ENCODE data around the gene BRSK1. TPM values are rescaled to one million over a fixed set of nuclear protein-coding genes. Genes with fewer than 3 reads are reported as not detected.

Gene BRSK1
- total RNA-seq, 1 donor = 4.0 TPM

GRCh38 chr19:55304279-55304978, 20.6 kb downstream of the BRSK1 start:
- H3K4me3 ChIP-seq (ENCODE audit: insufficient read depth, low read length) = no peak overlapping the region
- H3K9me3 ChIP-seq (ENCODE audit: low read depth, low read length) = no peaks in the 10 kb centered on the region
- peaks cover 34% of the 10 kb centered on the region for H3K36me3 ChIP-seq (ENCODE audit: insufficient read depth, low read length)
- H4K20me1 ChIP-seq (ENCODE audit: insufficient read depth, low read length) = no peaks in the 10 kb centered on the region
- DNase-seq (ENCODE audit: insufficient read length, low spot score, missing footprints) = peak; percentile 90
- no peak for TF ChIP-seq CTCF (IDR thresholded peaks at IDR 0.05; ENCODE audit: extremely low read depth, low read depth, low read length)
- H3K79me2 ChIP-seq (ENCODE audit: insufficient read depth, low read length) = no peaks in the 10 kb centered on the region
- peaks cover 7% of the 10 kb centered on the region for H3K4me1 ChIP-seq (ENCODE audit: insufficient read depth, low read length)
- H3K27ac ChIP-seq (ENCODE audit: low read depth, low read length) = no peak overlapping the region
- no peaks in the 10 kb centered on the region for H3K27me3 ChIP-seq (ENCODE audit: insufficient read depth, low read length)
- no peak overlapping the region for H3K4me2 ChIP-seq (ENCODE audit: insufficient read depth, low read length)
- no peak overlapping the region for H2AFZ ChIP-seq (ENCODE audit: low read length)

DNA sequence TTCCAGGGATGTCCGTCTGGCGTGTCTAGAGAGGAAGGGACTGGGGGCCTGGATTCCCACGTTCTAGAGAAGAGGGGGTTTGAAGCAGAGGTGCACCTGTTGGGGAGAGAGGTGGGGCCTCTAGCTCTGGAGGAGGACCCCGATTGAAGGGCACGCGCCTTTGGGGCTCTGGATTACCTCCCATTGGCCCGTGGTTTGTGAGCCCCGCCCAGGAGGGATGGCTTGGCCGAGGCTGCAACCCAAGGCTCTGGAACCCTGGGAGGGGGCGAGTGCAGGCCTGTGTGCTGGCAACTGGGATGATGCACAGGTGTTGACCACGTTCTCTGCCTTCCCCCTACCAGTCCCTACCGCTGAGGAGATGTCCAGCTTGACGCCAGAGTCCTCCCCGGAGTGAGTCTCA, 21.2 kb downstream of the BRSK1 start:
- no peaks in the 10 kb centered on the region for H3K9me3 ChIP-seq (ENCODE audit: low read depth, low read length)
- no peak for TF ChIP-seq CTCF (IDR thresholded peaks at IDR 0.05; ENCODE audit: extremely low read depth, low read depth, low read length)
- H3K27ac ChIP-seq (ENCODE audit: low read depth, low read length) = no peak overlapping the region
- H3K36me3 ChIP-seq (ENCODE audit: insufficient read depth, low read length) = peaks cover 30% of the 10 kb centered on the region
- H3K4me3 ChIP-seq (ENCODE audit: insufficient read depth, low read length) = no peak overlapping the region
- peaks cover 7% of the 10 kb centered on the region for H3K4me1 ChIP-seq (ENCODE audit: insufficient read depth, low read length)
- H3K27me3 ChIP-seq (ENCODE audit: insufficient read depth, low read length) = no peaks in the 10 kb centered on the region
- no peak overlapping the region for H3K4me2 ChIP-seq (ENCODE audit: insufficient read depth, low read length)
- H3K79me2 ChIP-seq (ENCODE audit: insufficient read depth, low read length) = no peaks in the 10 kb centered on the region
- peak; percentile 71 for DNase-seq (ENCODE audit: insufficient read length, low spot score, missing footprints)
- no peaks in the 10 kb centered on the region for H4K20me1 ChIP-seq (ENCODE audit: insufficient read depth, low read length)
- no peak overlapping the region for H2AFZ ChIP-seq (ENCODE audit: low read length)

DNA sequence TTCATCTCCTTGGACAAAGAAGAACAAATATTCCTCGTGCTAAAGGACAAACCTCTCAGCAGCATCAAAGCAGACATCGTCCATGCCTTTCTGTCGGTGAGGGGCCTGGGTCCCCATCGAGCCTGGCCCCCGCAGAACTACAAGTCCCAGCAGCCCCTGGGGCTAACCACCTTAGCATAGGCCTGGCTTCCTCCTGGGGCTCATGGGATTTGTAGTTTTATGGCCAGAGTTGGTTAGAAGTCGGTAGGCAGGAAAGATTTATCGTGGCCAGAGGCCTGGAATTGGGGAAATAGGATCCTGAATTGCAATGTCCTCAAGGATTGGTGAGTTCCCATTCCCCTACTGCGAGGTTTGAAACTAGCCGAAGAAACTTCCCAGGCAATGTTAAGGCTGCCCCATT, 21.7 kb downstream of the BRSK1 start:
- Histone ChIP-seq H3K27ac (ENCODE audit: low read depth, low read length) (no peak overlapping the region), H3K27me3 (ENCODE audit: insufficient read depth, low read length) (no peaks in the 10 kb centered on the region), H3K4me2 (ENCODE audit: insufficient read depth, low read length) (no peak overlapping the region), H3K9me3 (ENCODE audit: low read depth, low read length) (no peaks in the 10 kb centered on the region), H3K4me3 (ENCODE audit: insufficient read depth, low read length) (no peak overlapping the region), H3K4me1 (ENCODE audit: insufficient read depth, low read length) (peaks cover 7% of the 10 kb centered on the region), H3K79me2 (ENCODE audit: insufficient read depth, low read length) (no peaks in the 10 kb centered on the region), H3K36me3 (ENCODE audit: insufficient read depth, low read length) (peaks cover 30% of the 10 kb centered on the region), H4K20me1 (ENCODE audit: insufficient read depth, low read length) (no peaks in the 10 kb centered on the region), H2AFZ (ENCODE audit: low read length) (no peak overlapping the region)
- no peak for TF ChIP-seq CTCF (IDR thresholded peaks at IDR 0.05; ENCODE audit: extremely low read depth, low read depth, low read length)
- DNase-seq (ENCODE audit: insufficient read length, low spot score, missing footprints) = peak; percentile 91

- H3K27me3 ChIP-seq (ENCODE audit: insufficient read depth, low read length) = no peaks in the 10 kb centered on the region
- no peak for TF ChIP-seq CTCF (IDR thresholded peaks at IDR 0.05; ENCODE audit: extremely low read depth, low read depth, low read length)
- H2AFZ ChIP-seq (ENCODE audit: low read length) = no peak overlapping the region
- no peak overlapping the region for H3K4me3 ChIP-seq (ENCODE audit: insufficient read depth, low read length)
- no peak overlapping the region for H3K4me2 ChIP-seq (ENCODE audit: insufficient read depth, low read length)
- H3K36me3 ChIP-seq (ENCODE audit: insufficient read depth, low read length) = peaks cover 30% of the 10 kb centered on the region
- peaks cover 7% of the 10 kb centered on the region for H3K4me1 ChIP-seq (ENCODE audit: insufficient read depth, low read length)
- H3K79me2 ChIP-seq (ENCODE audit: insufficient read depth, low read length) = no peaks in the 10 kb centered on the region
- H3K27ac ChIP-seq (ENCODE audit: low read depth, low read length) = no peak overlapping the region
- no peaks in the 10 kb centered on the region for H4K20me1 ChIP-seq (ENCODE audit: insufficient read depth, low read length)
- peak; percentile 73 for DNase-seq (ENCODE audit: insufficient read length, low spot score, missing footprints)
- no peaks in the 10 kb centered on the region for H3K9me3 ChIP-seq (ENCODE audit: low read depth, low read length)
Measured at GRCh38 chr19:55305983-55306562, 22.3 kb downstream of the BRSK1 start.
